Transverse colon (tissue), 4 donors: Measurements from ENCODE around the gene FOXP4. TPM values are rescaled to one million over a fixed set of nuclear protein-coding genes. Genes with fewer than 3 reads are reported as not detected.

Source experiments
- DNase-seq: peaks from one replicate; pipeline ENCODE4 v3.0.0-alpha.2; 2019
- H3K27ac ChIP-seq, 4 donors: fragments of 200-600 bp; sonication (generic); 2 replicates each; pipeline ENCODE4 v1.5.1; 2016 to 2018; ENCODE audit warnings: inconsistent platforms in 4 of 4
- H3K27me3 ChIP-seq: fragments of 200-600 bp; sonication (generic); 2 replicates; pipeline ENCODE4 v1.5.1; 2017; ENCODE audit warnings: inconsistent platforms
- H3K36me3 ChIP-seq, 4 donors: fragments of 200-600 bp; sonication (generic); 2 replicates each; pipeline ENCODE4 v1.5.1; 2017 to 2019; ENCODE audit warnings: inconsistent platforms in 4 of 4
- H3K4me1 ChIP-seq, 4 donors: fragments of 200-600 bp; sonication (generic); 2 replicates each; pipeline ENCODE4 v1.5.1; 2017 to 2020; ENCODE audit warnings: inconsistent platforms in 4 of 4
- H3K4me3 ChIP-seq, 4 donors: fragments of 200-600 bp; sonication (generic); 1 replicate in 1 of 4; 2 replicates in 3 of 4; pipeline versions ENCODE4 v1.5.1 to v1.6.1; 2017 to 2019; ENCODE audit warnings: inconsistent platforms in 4 of 4
- H3K9me3 ChIP-seq, 2 donors: fragments of 200-600 bp; sonication (generic); 2 replicates each; pipeline ENCODE4 v1.5.1; 2017 to 2019; ENCODE audit warnings: inconsistent platforms in 2 of 2
- CTCF ChIP-seq, 5 experiments: fragments of 200-600 bp in 3 of 5; fragments of 450-650 bp in 2 of 5; sonication (generic) in 3 of 5; IDR thresholded peaks; 1 replicate in 2 of 5; 2 replicates in 3 of 5; pipeline ENCODE4 v1.5.1; 2016 to 2017; ENCODE audit warnings: antibody characterized with exemption in 5 of 5, inconsistent platforms in 3 of 5, mild to moderate bottlenecking in 2 of 5, moderate library complexity in 1 of 5
- EP300 ChIP-seq: sonication (generic); formaldehyde crosslinking; IDR thresholded peaks from one replicate; pipeline ENCODE4 v1.6.1; 2017; ENCODE audit warnings: antibody characterized with exemption, low read depth
- POLR2A ChIP-seq: fragments of 450-650 bp; IDR thresholded peaks from one replicate; pipeline ENCODE4 v1.6.1; 2016; ENCODE audit warnings: antibody characterized with exemption, mild to moderate bottlenecking, moderate library complexity
- POLR2AphosphoS5 ChIP-seq, 3 donors: sonication (generic); formaldehyde crosslinking; IDR thresholded peaks; one replicate each; pipeline ENCODE4 v1.6.1; 2016; ENCODE audit warnings: antibody characterized with exemption in 3 of 3
- WGBS, 2 donors: methylation state at CpG; one replicate each; pipeline ENCODE4 v1.1.5; 2018; ENCODE audit warnings: low coverage in 1 of 2; 5-methylcytosine and 5-hydroxymethylcytosine counted together
- in situ Hi-C, 4 donors: fragments of 200-750 bp; cut with MboI; loops; one replicate each; pipeline versions ENCODE4 v1.15.0 to v1.15.1; 2017; ENCODE audit warnings: low sequenced_read_pairs in 3 of 4, low pct_ligation_motif_present in 1 of 4, low pct_unique_long_range_greater_than_20kb in 1 of 4
- intact Hi-C: fragments of 100-400 bp; cut with DNase I; formaldehyde crosslinking; loops from one replicate; pipeline ENCODE4 v1.15.1; 2023; ENCODE audit warnings: low total_unique reads
- total RNA-seq, 4 donors: library from RNA; depleted of rRNA; stranded (reverse); fragments of >200 nt; gene quantifications; one replicate each; pipeline ENCODE4 v1.1.0, GENCODE V29; 2016

The FOXP4 gene
- total RNA-seq, 4 donors from 2014 or later = 13.8 to 45.6 (median 17.2) TPM

- TF ChIP-seq POLR2AphosphoS5 (IDR thresholded peaks at IDR 0.05) (no peak), CTCF (IDR thresholded peaks at IDR 0.05) (no peak), POLR2A (no peak), EP300 (no peak)
- Histone ChIP-seq H3K27ac (no peak overlapping the region), H3K9me3 (no peaks in the 10 kb centered on the region), H3K4me1 (peaks cover 0 to 3% (median 0%) of the 10 kb centered on the region in 4 donors), H3K36me3 (no peaks in the 10 kb centered on the region), H3K4me3 (no peak overlapping the region), H3K27me3 (no peaks in the 10 kb centered on the region)
- in situ Hi-C loops (no loop called here), intact Hi-C loops (no loop called here)
- 95% methylated on average over 7 of the region's 7 CpGs; no CpG with 5 or more reads in 1 of the 2 donors for WGBS, 2 donors
- no peak for DNase-seq
These were observed 34.6 kb upstream of the FOXP4 start for GRCh38 chr6:41511443-41512060.

- WGBS, 2 donors = 95% methylated on average over 6 of the region's 6 CpGs; no CpG with 5 or more reads in 1 of the 2 donors
- intact Hi-C loops = no loop called here
- no peaks in the 10 kb centered on the region for H3K9me3 ChIP-seq
These were observed 34.0 kb upstream of the FOXP4 start for GRCh38 chr6:41512146-41512701.

GRCh38 chr6:41515995-41516394, 30.2 kb upstream of the FOXP4 start:
- H3K27ac ChIP-seq = no peak overlapping the region
- TF ChIP-seq CTCF (IDR thresholded peaks at IDR 0.05) (no peak), EP300 (no peak), POLR2A (no peak), POLR2AphosphoS5 (IDR thresholded peaks at IDR 0.05) (no peak)
- H3K9me3 ChIP-seq = no peaks in the 10 kb centered on the region
- no peak overlapping the region for H3K4me3 ChIP-seq
- peaks cover 0 to 30% (median 22%) of the 10 kb centered on the region in 4 donors for H3K4me1 ChIP-seq
- H3K27me3 ChIP-seq = no peaks in the 10 kb centered on the region
- no peak for DNase-seq
- in situ Hi-C loops (no loop called here), intact Hi-C loops (loop anchor here (5.0 kb wide), 1 partner anchor 261 kb away; the partner anchor contains the start of gene FRS3)
- WGBS, 2 donors = 95% methylated on average over 6 of the region's 6 CpGs; no CpG with 5 or more reads in 1 of the 2 donors
- no peaks in the 10 kb centered on the region for H3K36me3 ChIP-seq

More at GRCh38 chr6:41512146-41512701, 34.0 kb upstream of the FOXP4 start:
- Histone ChIP-seq H3K27ac (no peak overlapping the region), H3K27me3 (no peaks in the 10 kb centered on the region), H3K4me3 (no peak overlapping the region), H3K4me1 (peaks cover 0 to 3% (median 0%) of the 10 kb centered on the region in 4 donors), H3K36me3 (no peaks in the 10 kb centered on the region)
- DNase-seq = no peak
- in situ Hi-C loops = no loop called here
- TF ChIP-seq POLR2AphosphoS5 (IDR thresholded peaks at IDR 0.05) (no peak), POLR2A (no peak), CTCF (IDR thresholded peaks at IDR 0.05) (no peak), EP300 (no peak)

- H3K9me3 ChIP-seq = no peaks in the 10 kb centered on the region
- 47% methylated on average over 7 of the region's 7 CpGs; no CpG with 5 or more reads in 1 of the 2 donors for WGBS, 2 donors
- peaks cover 0 to 30% (median 22%) of the 10 kb centered on the region in 4 donors for H3K4me1 ChIP-seq
- peak; percentile 58 for DNase-seq
- peaks cover 10% of the 10 kb centered on the region for H3K27me3 ChIP-seq
- intact Hi-C loops = loop anchor here (5.0 kb wide), 1 partner anchor 259 kb away; the partner anchor contains the start of gene FRS3
- in situ Hi-C loops = no loop called here
- no peak for TF ChIP-seq CTCF (IDR thresholded peaks at IDR 0.05)
- TF ChIP-seq POLR2A = no peak
- no peak for TF ChIP-seq POLR2AphosphoS5 (IDR thresholded peaks at IDR 0.05)
- TF ChIP-seq EP300 = no peak
- no peak overlapping the region for H3K4me3 ChIP-seq
- H3K36me3 ChIP-seq = no peaks in the 10 kb centered on the region
- peak overlapping the region in 3 of 4 donors; percentile 77 to 86 (median 83) for H3K27ac ChIP-seq
These were observed 28.1 kb upstream of the FOXP4 start for GRCh38 chr6:41518118-41518517.
